Naive thymus-derived CD8-positive, alpha-beta T cell (primary cell): ENCODE results near the gene ZFPM1. TPM values are rescaled to one million over a fixed set of nuclear protein-coding genes. Genes with fewer than 3 reads are reported as not detected.

Experiments
- ATAC-seq, 2 donors: fragments of 150-1000 bp; cut with Tn5 transposase in 1 of 2; sonication (Bioruptor Pico), chemical (Tn5 transposase) in 1 of 2; 1 replicate in 1 of 2; 2 replicates in 1 of 2; pipeline ENCODE4 v1.10.0; 2021; ENCODE audit warnings: mild to moderate bottlenecking in 2 of 2, moderate library complexity in 2 of 2
- POLR2A ChIA-PET: fragments of 350-600 bp; sonication (Branson Sonifier 250); formaldehyde crosslinking; loops from one replicate; lab custom pipeline; 2021; ENCODE audit warnings: antibody characterized with exemption; lab: Charles Lee
- DNase-seq, 10 donors: peaks; one replicate each; pipeline versions ENCODE4 v3.0.0 to v3.0.0-alpha.2; 2020 to 2022
- H3K27ac Mint-ChIP-seq, 10 donors: one replicate each; pipeline ENCODE4 v1.8.0; 2020 to 2022; ENCODE audit warnings: mild to moderate bottlenecking in 10 of 10, mixed read lengths in 10 of 10, moderate library complexity in 4 of 10, inconsistent platforms in 1 of 10
- H3K27me3 Mint-ChIP-seq, 5 donors: one replicate each; pipeline ENCODE4 v1.8.0; 2021 to 2022; ENCODE audit warnings: mixed read lengths in 5 of 5
- H3K36me3 Mint-ChIP-seq, 3 donors: one replicate each; pipeline ENCODE4 v1.8.0; 2020 to 2022; ENCODE audit warnings: mixed read lengths in 3 of 3, mild to moderate bottlenecking in 2 of 3, inconsistent platforms in 1 of 3
- H3K4me1 Mint-ChIP-seq, 4 donors: one replicate each; pipeline ENCODE4 v1.8.0; 2021 to 2022; ENCODE audit warnings: mixed read lengths in 4 of 4
- H3K4me3 Mint-ChIP-seq, 10 donors: one replicate each; pipeline ENCODE4 v1.8.0; 2020 to 2022; ENCODE audit warnings: mild to moderate bottlenecking in 10 of 10, mixed read lengths in 10 of 10, moderate library complexity in 6 of 10, inconsistent platforms in 1 of 10
- H3K9me3 Mint-ChIP-seq, 9 donors: one replicate each; pipeline ENCODE4 v1.8.0; 2020 to 2022; ENCODE audit warnings: mixed read lengths in 9 of 9, mild to moderate bottlenecking in 3 of 9, inconsistent platforms in 1 of 9, moderate library complexity in 1 of 9
- polyA plus RNA-seq, 3 donors: library from polyadenylated mRNA; unstranded; fragments of 300-500 nt; fragmentation: Illumina TruSeq; gene quantifications; one replicate each; pipeline ENCODE4 v1.2.3, GENCODE V29; 2021
- total RNA-seq, 8 experiments: library from RNA in 2 of 8; stranded (reverse) in 2 of 8; gene quantifications; one replicate each; pipeline ENCODE4 v1.2.3 and lab custom pipeline; 2021 to 2026

Gene ZFPM1
- total and polyA plus RNA-seq, 5 experiments from 2014 or later = 0.23 to 10.8 (median 0.36) TPM

GRCh38 chr16:88448461-88449266, 4.4 kb upstream of the ZFPM1 start:
- Mint-ChIP-seq H3K4me3 (peak overlapping the region in 1 of 10 donors; percentile 41), H3K27me3 (no peaks in the 10 kb centered on the region), H3K4me1 (peaks cover 8 to 26% (median 19%) of the 10 kb centered on the region in 4 donors), H3K27ac (peak overlapping the region in 2 of 10 donors; percentile 60 to 66), H3K9me3 (no peaks in the 10 kb centered on the region), H3K36me3 (no peaks in the 10 kb centered on the region)
- DNase-seq (no peak), ATAC-seq (no peak)
- POLR2A ChIA-PET = interaction anchor here (0.5 to 0.6 kb wide), 2 partner anchors 12 to 37 kb away, joined by 3 to 5 read pairs; no protein-coding TSS in a partner anchor

- H3K27ac Mint-ChIP-seq = peak overlapping the region in 1 of 10 donors; percentile 60
- H3K4me3 Mint-ChIP-seq = peak overlapping the region in 1 of 10 donors; percentile 41
Measured at GRCh38 chr16:88449267-88449561, 3.9 kb upstream of the ZFPM1 start.

GRCh38 chr16:88451586-88452481, 1.2 kb upstream of the ZFPM1 start:
- no peak for ATAC-seq
- peak in 1 of 10 donors; percentile 29 for DNase-seq
- Mint-ChIP-seq H3K27ac (peak overlapping the region in 9 of 10 donors; percentile 13 to 94 (median 92)), H3K36me3 (no peaks in the 10 kb centered on the region), H3K9me3 (no peaks in the 10 kb centered on the region), H3K27me3 (no peaks in the 10 kb centered on the region), H3K4me1 (peaks cover 17 to 47% (median 28%) of the 10 kb centered on the region in 4 donors), H3K4me3 (peak overlapping the region; percentile 76 to 93 (median 87))
- POLR2A ChIA-PET = interaction anchor here (1.0 to 1.6 kb wide), 6 partner anchors 19 to 795 kb away, joined by 3 to 9 read pairs (median 4); partner anchors contain the start of genes BANP and ZC3H18

More at GRCh38 chr16:88449267-88449561, 3.9 kb upstream of the ZFPM1 start:
- ATAC-seq (no peak), DNase-seq (no peak)
- POLR2A ChIA-PET = no interaction called here
- H3K27me3 Mint-ChIP-seq = no peaks in the 10 kb centered on the region
- peaks cover 8 to 26% (median 19%) of the 10 kb centered on the region in 4 donors for H3K4me1 Mint-ChIP-seq
- H3K9me3 Mint-ChIP-seq = no peaks in the 10 kb centered on the region
- no peaks in the 10 kb centered on the region for H3K36me3 Mint-ChIP-seq

- H3K27ac Mint-ChIP-seq = peak overlapping the region in 8 of 10 donors; percentile 71 to 94 (median 92)
- no peaks in the 10 kb centered on the region for H3K27me3 Mint-ChIP-seq
- DNase-seq = peak; percentile 95 to 100 (median 98)
- ATAC-seq = peak; percentile 76 to 80
- H3K4me3 Mint-ChIP-seq = peak overlapping the region; percentile 76 to 93 (median 87)
- POLR2A ChIA-PET = interaction anchor here (0.6 to 1.6 kb wide), 9 partner anchors 18 to 794 kb away, joined by 3 to 9 read pairs (median 3); partner anchors contain the start of genes BANP and ZC3H18
- H3K36me3 Mint-ChIP-seq = no peaks in the 10 kb centered on the region
- H3K9me3 Mint-ChIP-seq = no peaks in the 10 kb centered on the region
- peaks cover 19 to 44% (median 34%) of the 10 kb centered on the region in 4 donors for H3K4me1 Mint-ChIP-seq
Measured at GRCh38 chr16:88452482-88453216, 431 bp upstream of the ZFPM1 start.

- peak overlapping the region in 9 of 10 donors; percentile 48 to 98 (median 81) for H3K27ac Mint-ChIP-seq
- peaks cover 17 to 39% (median 31%) of the 10 kb centered on the region in 4 donors for H3K4me1 Mint-ChIP-seq
- POLR2A ChIA-PET = interaction anchor here (0.7 to 2.5 kb wide), 9 partner anchors 12 to 503 kb away, joined by 3 to 8 read pairs (median 3); partner anchors contain the start of gene BANP
- peak in 2 of 10 donors; percentile 26 to 36 for DNase-seq
- H3K36me3 Mint-ChIP-seq = no peaks in the 10 kb centered on the region
- ATAC-seq = no peak
- no peaks in the 10 kb centered on the region for H3K27me3 Mint-ChIP-seq
- H3K4me3 Mint-ChIP-seq = peak overlapping the region; percentile 83 to 97 (median 90)
- no peaks in the 10 kb centered on the region for H3K9me3 Mint-ChIP-seq
Measured at GRCh38 chr16:88453611-88454522, 787 bp downstream of the ZFPM1 start.

- no peak for ATAC-seq
- Mint-ChIP-seq H3K27me3 (no peaks in the 10 kb centered on the region), H3K27ac (peak overlapping the region; percentile 70 to 98 (median 80)), H3K9me3 (no peaks in the 10 kb centered on the region), H3K36me3 (no peaks in the 10 kb centered on the region), H3K4me1 (peaks cover 20 to 41% (median 36%) of the 10 kb centered on the region in 4 donors), H3K4me3 (peak overlapping the region; percentile 83 to 97 (median 90))
- DNase-seq = peak in 5 of 10 donors; percentile 24 to 74 (median 47)
- POLR2A ChIA-PET = interaction anchor here (0.7 to 2.5 kb wide), 9 partner anchors 12 to 185 kb away, joined by 3 to 8 read pairs (median 3); no protein-coding TSS in a partner anchor
Measured at GRCh38 chr16:88454523-88454947, 1.5 kb downstream of the ZFPM1 start.

GRCh38 chr16:88455610-88456355, 2.7 kb downstream of the ZFPM1 start:
- Mint-ChIP-seq H3K27ac (peak overlapping the region; percentile 69 to 97 (median 83)), H3K9me3 (no peaks in the 10 kb centered on the region), H3K36me3 (no peaks in the 10 kb centered on the region), H3K4me3 (peak overlapping the region; percentile 70 to 93 (median 83)), H3K4me1 (peaks cover 22 to 47% (median 43%) of the 10 kb centered on the region in 4 donors), H3K27me3 (no peaks in the 10 kb centered on the region)
- ATAC-seq (peak; percentile 13 to 20), DNase-seq (peak in 9 of 10 donors; percentile 51 to 78 (median 57))
- POLR2A ChIA-PET = interaction anchor here (0.5 to 2.5 kb wide), 7 partner anchors 10 to 679 kb away, joined by 3 to 8 read pairs (median 4); partner anchors contain the start of gene CDT1

- Mint-ChIP-seq H3K4me1 (peaks cover 22 to 45% (median 43%) of the 10 kb centered on the region in 4 donors), H3K4me3 (peak overlapping the region; percentile 70 to 93 (median 83)), H3K9me3 (no peaks in the 10 kb centered on the region), H3K36me3 (no peaks in the 10 kb centered on the region), H3K27ac (peak overlapping the region; percentile 69 to 97 (median 84)), H3K27me3 (no peaks in the 10 kb centered on the region)
- no peak for ATAC-seq
- DNase-seq = peak in 3 of 10 donors; percentile 24 to 73 (median 39)
- POLR2A ChIA-PET = interaction anchor here (0.5 to 1.3 kb wide), 2 partner anchors 13 to 257 kb away, joined by 3 to 4 read pairs; no protein-coding TSS in a partner anchor
Measured at GRCh38 chr16:88456356-88457292, 3.5 kb downstream of the ZFPM1 start.

- Mint-ChIP-seq H3K9me3 (peaks cover 0 to 1% (median 0%) of the 10 kb centered on the region in 9 donors), H3K4me3 (peak overlapping the region in 1 of 10 donors; percentile 49), H3K27me3 (no peaks in the 10 kb centered on the region), H3K36me3 (no peaks in the 10 kb centered on the region), H3K27ac (peak overlapping the region in 2 of 10 donors; percentile 57 to 97), H3K4me1 (peaks cover 17 to 44% (median 38%) of the 10 kb centered on the region in 4 donors)
- ATAC-seq = no peak
- no peak for DNase-seq
- POLR2A ChIA-PET = no interaction called here
Measured at GRCh38 chr16:88458039-88458772, 5.1 kb downstream of the ZFPM1 start.
